ENCODE data around the gene CAPN11. TPM values are rescaled to one million over a fixed set of nuclear protein-coding genes. Genes with fewer than 3 reads are reported as not detected.

CAPN11 gene
- total and polyA plus RNA-seq, 4 donors = 0.08 to 0.19 (median 0.09) TPM; not detected in 1

GRCh38 chr6:44182911-44183390, 24.3 kb downstream of the CAPN11 start:
- Histone ChIP-seq H3K36me3 (ENCODE audit: control insufficient read depth in 4 of 4, insufficient read depth in 3 of 4, low read depth in 1 of 4, low read length in 3 of 4) (no peaks in the 10 kb centered on the region), H3K27me3 (ENCODE audit: control insufficient read depth in 4 of 4, insufficient read depth in 4 of 4, low read length in 3 of 4) (no peaks in the 10 kb centered on the region), H3K9me3 (ENCODE audit: control insufficient read depth in 4 of 4, low read length in 3 of 4) (no peaks in the 10 kb centered on the region), H3K9ac (ENCODE audit: low read depth in 1 of 2, low read length in 2 of 2) (no peak overlapping the region), H3K4me3 (ENCODE audit: low read depth in 1 of 3, low read length in 3 of 3) (no peak overlapping the region), H3K4me1 (ENCODE audit: control insufficient read depth in 4 of 4, insufficient read depth in 4 of 4, low read length in 3 of 4) (peaks cover 0 to 6% (median 0%) of the 10 kb centered on the region in 4 donors), H3K27ac (ENCODE audit: low read depth in 1 of 2, low read length in 2 of 2) (no peak overlapping the region)
- WGBS = 97% methylated on average over 4 of the region's 4 CpGs
- no peak for DNase-seq (ENCODE audit: low spot score)
- TF ChIP-seq TAF1 (conservative IDR thresholded peaks at IDR 0.05) (no peak), SP1 (IDR thresholded peaks at IDR 0.05) (no peak), FOXA1 (IDR thresholded peaks at IDR 0.05) (no peak), EGR1 (IDR thresholded peaks at IDR 0.05; ENCODE audit: low read depth in 2 of 2) (no peak), RAD21 (IDR thresholded peaks at IDR 0.05) (no peak), HNF4G (IDR thresholded peaks at IDR 0.05) (no peak), YY1 (IDR thresholded peaks at IDR 0.05) (no peak), NR2F2 (IDR thresholded peaks at IDR 0.05) (no peak), CTCF (IDR thresholded peaks at IDR 0.05; ENCODE audit: low read depth, low read length, missing input control) (no peak), RXRA (IDR thresholded peaks at IDR 0.05) (no peak), HNF4A (conservative IDR thresholded peaks at IDR 0.05) (no peak)
- TF ChIP-seq, protein P1, sequence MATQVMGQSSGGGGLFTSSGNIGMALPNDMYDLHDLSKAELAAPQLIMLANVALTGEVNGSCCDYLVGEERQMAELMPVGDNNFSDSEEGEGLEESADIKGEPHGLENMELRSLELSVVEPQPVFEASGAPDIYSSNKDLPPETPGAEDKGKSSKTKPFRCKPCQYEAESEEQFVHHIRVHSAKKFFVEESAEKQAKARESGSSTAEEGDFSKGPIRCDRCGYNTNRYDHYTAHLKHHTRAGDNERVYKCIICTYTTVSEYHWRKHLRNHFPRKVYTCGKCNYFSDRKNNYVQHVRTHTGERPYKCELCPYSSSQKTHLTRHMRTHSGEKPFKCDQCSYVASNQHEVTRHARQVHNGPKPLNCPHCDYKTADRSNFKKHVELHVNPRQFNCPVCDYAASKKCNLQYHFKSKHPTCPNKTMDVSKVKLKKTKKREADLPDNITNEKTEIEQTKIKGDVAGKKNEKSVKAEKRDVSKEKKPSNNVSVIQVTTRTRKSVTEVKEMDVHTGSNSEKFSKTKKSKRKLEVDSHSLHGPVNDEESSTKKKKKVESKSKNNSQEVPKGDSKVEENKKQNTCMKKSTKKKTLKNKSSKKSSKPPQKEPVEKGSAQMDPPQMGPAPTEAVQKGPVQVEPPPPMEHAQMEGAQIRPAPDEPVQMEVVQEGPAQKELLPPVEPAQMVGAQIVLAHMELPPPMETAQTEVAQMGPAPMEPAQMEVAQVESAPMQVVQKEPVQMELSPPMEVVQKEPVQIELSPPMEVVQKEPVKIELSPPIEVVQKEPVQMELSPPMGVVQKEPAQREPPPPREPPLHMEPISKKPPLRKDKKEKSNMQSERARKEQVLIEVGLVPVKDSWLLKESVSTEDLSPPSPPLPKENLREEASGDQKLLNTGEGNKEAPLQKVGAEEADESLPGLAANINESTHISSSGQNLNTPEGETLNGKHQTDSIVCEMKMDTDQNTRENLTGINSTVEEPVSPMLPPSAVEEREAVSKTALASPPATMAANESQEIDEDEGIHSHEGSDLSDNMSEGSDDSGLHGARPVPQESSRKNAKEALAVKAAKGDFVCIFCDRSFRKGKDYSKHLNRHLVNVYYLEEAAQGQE (IDR thresholded peaks at IDR 0.05) = no peak
- TF ChIP-seq, protein P2, sequence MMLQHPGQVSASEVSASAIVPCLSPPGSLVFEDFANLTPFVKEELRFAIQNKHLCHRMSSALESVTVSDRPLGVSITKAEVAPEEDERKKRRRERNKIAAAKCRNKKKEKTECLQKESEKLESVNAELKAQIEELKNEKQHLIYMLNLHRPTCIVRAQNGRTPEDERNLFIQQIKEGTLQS (IDR thresholded peaks at IDR 0.05) = no peak

DNA sequence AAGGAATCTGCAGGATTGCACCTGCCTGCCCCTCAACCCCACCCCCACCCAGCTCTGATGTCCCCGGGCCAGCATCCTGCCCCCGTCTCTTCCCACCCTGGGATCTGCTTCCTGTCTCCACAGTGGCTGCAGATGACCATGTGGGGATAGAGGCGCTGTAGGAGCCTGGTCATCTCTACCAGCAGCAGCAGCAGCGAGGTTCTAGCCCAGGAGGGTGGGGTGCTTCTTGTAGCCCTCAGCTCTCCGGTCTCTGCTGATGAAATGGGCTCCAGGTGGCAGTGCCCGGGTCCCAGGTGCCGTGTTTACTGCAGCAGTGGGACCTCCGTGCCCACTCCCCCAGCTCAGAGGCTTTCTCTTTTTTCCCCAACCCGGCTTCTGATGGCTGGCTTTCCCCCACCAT, 25.2 kb downstream of the CAPN11 start:
- Histone ChIP-seq H3K9ac (ENCODE audit: low read depth in 1 of 2, low read length in 2 of 2) (no peak overlapping the region), H3K4me1 (ENCODE audit: control insufficient read depth in 4 of 4, insufficient read depth in 4 of 4, low read length in 3 of 4) (peaks cover 0 to 6% (median 0%) of the 10 kb centered on the region in 4 donors), H3K27ac (ENCODE audit: low read depth in 1 of 2, low read length in 2 of 2) (no peak overlapping the region), H3K27me3 (ENCODE audit: control insufficient read depth in 4 of 4, insufficient read depth in 4 of 4, low read length in 3 of 4) (no peaks in the 10 kb centered on the region), H3K4me3 (ENCODE audit: low read depth in 1 of 3, low read length in 3 of 3) (no peak overlapping the region), H3K36me3 (ENCODE audit: control insufficient read depth in 4 of 4, insufficient read depth in 3 of 4, low read depth in 1 of 4, low read length in 3 of 4) (no peaks in the 10 kb centered on the region), H3K9me3 (ENCODE audit: control insufficient read depth in 4 of 4, low read length in 3 of 4) (no peaks in the 10 kb centered on the region)
- 81% methylated on average over 9 of the region's 9 CpGs for WGBS
- no peak for TF ChIP-seq ZBTB33 (IDR thresholded peaks at IDR 0.05)
- no peak for TF ChIP-seq MAX (IDR thresholded peaks at IDR 0.05)
- TF ChIP-seq, protein P1 (IDR thresholded peaks at IDR 0.05) = no peak
- no peak for TF ChIP-seq RAD21 (IDR thresholded peaks at IDR 0.05)
- TF ChIP-seq NR2F2 (IDR thresholded peaks at IDR 0.05) = no peak
- TF ChIP-seq FOXA1 (IDR thresholded peaks at IDR 0.05) = no peak
- no peak for TF ChIP-seq GABPA (IDR thresholded peaks at IDR 0.05 in 1 of 2, conservative IDR thresholded peaks at IDR 0.05 in 1 of 2)
- TF ChIP-seq JUND (IDR thresholded peaks at IDR 0.05) = no peak
- no peak for TF ChIP-seq CTCF (IDR thresholded peaks at IDR 0.05; ENCODE audit: low read depth, low read length, missing input control)
- DNase-seq (ENCODE audit: low spot score) = no peak

All from liver (tissue), 9 donors.